Calu3 (cell line): ENCODE results near the gene AGPAT4. TPM values are rescaled to one million over a fixed set of nuclear protein-coding genes. Genes with fewer than 3 reads are reported as not detected.

Experiments used
- BruUV-seq: library from RNA; stranded (reverse); fragments of 400-500 nt; replicated peaks from 2 replicates; lab custom pipeline; 2021; lab: Mats Ljungman, UMichigan
- CTCF ChIA-PET: fragments of 300-600 bp; sonication (Branson Sonifier 250); formaldehyde crosslinking; loops from one replicate; lab custom pipeline; 2022; ENCODE audit warnings: antibody characterized with exemption; lab: Charles Lee
- DNase-seq: peaks from one replicate; pipeline ENCODE4 v3.0.0; 2022
- H3K27ac Mint-ChIP-seq: one replicate; pipeline ENCODE4 v1.8.0; 2022; ENCODE audit warnings: mixed read lengths; ENCODE audit not compliant: unreplicated experiment
- H3K27me3 Mint-ChIP-seq: one replicate; pipeline ENCODE4 v1.8.0; 2022; ENCODE audit warnings: mixed read lengths; ENCODE audit not compliant: unreplicated experiment
- H3K36me3 Mint-ChIP-seq: one replicate; pipeline ENCODE4 v1.8.0; 2022; ENCODE audit warnings: mild to moderate bottlenecking, moderate library complexity, mixed read lengths; ENCODE audit not compliant: insufficient read depth, unreplicated experiment
- H3K4me1 Mint-ChIP-seq: one replicate; pipeline ENCODE4 v1.8.0; 2022; ENCODE audit warnings: mild to moderate bottlenecking, low read depth, mixed read lengths; ENCODE audit not compliant: unreplicated experiment
- H3K4me3 Mint-ChIP-seq: one replicate; pipeline ENCODE4 v1.8.0; 2022; ENCODE audit warnings: mild to moderate bottlenecking, low read depth, moderate library complexity, mixed read lengths; ENCODE audit not compliant: unreplicated experiment
- H3K9me3 Mint-ChIP-seq: one replicate; pipeline ENCODE4 v1.8.0; 2022; ENCODE audit warnings: low read depth, mixed read lengths; ENCODE audit not compliant: unreplicated experiment
- intact Hi-C: fragments of 100-400 bp; cut with micrococcal nuclease; formaldehyde crosslinking; loops from one replicate; pipeline ENCODE4 v1.10.0; 2022; ENCODE audit not compliant: unreplicated experiment
- total RNA-seq: library from RNA; stranded (reverse); gene quantifications from 2 replicates; pipeline ENCODE4 v1.2.3, GENCODE V29; 2022
- TF ChIP-seq, protein P1 (sequence below): fragments of 200-600 bp; IDR thresholded peaks from one replicate; pipeline ENCODE4 v1.8.0; 2022; ENCODE audit warnings: antibody characterized with exemption; ENCODE audit not compliant: unreplicated experiment

The AGPAT4 gene
- total RNA-seq, 1 experiment from 2014 or later = 11.3 TPM

DNA sequence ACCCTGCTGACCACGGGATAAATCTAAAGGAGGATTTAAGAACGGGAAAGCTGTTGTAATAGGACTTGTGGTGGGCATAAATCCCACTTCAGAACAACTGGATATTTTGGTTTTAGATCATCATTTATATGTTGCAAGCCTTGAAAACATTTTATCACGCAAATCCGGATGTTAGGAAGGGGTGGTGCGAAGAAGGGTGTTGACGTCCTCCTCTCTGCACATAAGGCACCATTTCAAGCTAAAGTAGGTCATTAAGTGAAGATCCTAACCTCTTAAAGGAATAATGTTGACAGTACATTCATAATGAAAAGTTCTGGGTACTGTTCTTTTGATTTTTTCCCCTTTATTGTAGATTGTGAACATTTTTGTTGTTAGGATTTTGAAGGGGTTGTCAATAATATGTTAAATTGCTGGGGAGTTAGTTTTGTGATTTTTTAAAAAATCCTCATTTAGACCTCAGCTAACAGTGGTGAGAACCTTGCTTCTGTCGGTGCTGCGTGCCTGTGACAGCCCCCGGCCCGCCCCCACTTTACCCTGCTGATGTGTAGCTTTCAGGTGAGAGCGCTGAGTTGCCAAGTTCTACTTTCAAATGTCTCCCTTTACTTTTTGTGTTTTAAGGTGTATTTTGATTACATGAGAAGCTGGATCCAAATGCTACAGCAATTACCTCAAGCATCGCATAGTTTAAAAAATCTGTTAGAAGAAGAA, 193.4 kb downstream of the AGPAT4 start:
- Mint-ChIP-seq H3K4me3 (no peak overlapping the region), H3K36me3 (peaks cover 3% of the 10 kb centered on the region), H3K27ac (no peak overlapping the region), H3K9me3 (no peaks in the 10 kb centered on the region), H3K27me3 (no peaks in the 10 kb centered on the region), H3K4me1 (no peaks in the 10 kb centered on the region)
- DNase-seq = no peak
- intact Hi-C loops = no loop called here
- TF ChIP-seq, protein P1, sequence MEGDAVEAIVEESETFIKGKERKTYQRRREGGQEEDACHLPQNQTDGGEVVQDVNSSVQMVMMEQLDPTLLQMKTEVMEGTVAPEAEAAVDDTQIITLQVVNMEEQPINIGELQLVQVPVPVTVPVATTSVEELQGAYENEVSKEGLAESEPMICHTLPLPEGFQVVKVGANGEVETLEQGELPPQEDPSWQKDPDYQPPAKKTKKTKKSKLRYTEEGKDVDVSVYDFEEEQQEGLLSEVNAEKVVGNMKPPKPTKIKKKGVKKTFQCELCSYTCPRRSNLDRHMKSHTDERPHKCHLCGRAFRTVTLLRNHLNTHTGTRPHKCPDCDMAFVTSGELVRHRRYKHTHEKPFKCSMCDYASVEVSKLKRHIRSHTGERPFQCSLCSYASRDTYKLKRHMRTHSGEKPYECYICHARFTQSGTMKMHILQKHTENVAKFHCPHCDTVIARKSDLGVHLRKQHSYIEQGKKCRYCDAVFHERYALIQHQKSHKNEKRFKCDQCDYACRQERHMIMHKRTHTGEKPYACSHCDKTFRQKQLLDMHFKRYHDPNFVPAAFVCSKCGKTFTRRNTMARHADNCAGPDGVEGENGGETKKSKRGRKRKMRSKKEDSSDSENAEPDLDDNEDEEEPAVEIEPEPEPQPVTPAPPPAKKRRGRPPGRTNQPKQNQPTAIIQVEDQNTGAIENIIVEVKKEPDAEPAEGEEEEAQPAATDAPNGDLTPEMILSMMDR = no peak
- CTCF ChIA-PET = no interaction called here
- BruUV-seq = no TSS peak
